GM19455 (cell line): Measurements from ENCODE around the gene CARF.
"Not testable (repeated sequence)": the region's sequence is repeated elsewhere in the genome, so short reads cannot be mapped to it uniquely, and the experiment has no call there.

Experiments used
- ATAC-seq: cut with Tn5 transposase; IDR thresholded peaks from one replicate; pipeline ENCODE4 v1.9.1; 2021; ENCODE audit not compliant: unreplicated experiment

CARF gene, protein sequence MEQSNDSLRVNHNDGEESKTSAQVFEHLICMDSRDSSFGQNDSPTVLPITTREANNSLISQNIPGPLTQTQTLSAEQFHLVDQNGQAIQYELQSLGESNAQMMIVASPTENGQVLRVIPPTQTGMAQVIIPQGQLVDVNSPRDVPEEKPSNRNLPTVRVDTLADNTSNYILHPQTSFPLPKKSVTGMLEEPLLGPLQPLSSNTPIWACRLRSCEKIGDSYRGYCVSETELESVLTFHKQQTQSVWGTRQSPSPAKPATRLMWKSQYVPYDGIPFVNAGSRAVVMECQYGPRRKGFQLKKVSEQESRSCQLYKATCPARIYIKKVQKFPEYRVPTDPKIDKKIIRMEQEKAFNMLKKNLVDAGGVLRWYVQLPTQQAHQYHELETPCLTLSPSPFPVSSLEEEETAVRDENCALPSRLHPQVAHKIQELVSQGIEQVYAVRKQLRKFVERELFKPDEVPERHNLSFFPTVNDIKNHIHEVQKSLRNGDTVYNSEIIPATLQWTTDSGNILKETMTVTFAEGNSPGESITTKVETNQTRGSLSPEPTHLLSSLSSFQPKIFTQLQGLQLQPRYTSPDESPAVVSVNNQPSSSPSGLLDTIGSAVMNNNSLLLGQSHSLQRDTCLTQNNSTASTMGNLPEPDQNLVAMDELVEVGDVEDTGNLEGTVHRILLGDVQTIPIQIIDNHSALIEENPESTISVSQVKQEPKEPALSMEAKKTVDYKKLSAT

GRCh38 chr2:202911512-202912341 is at the start of gene CARF, which contains the start of gene WDR12:
Gene CARF (plus strand): TSS chr2:202912275. CDS start chr2:202941903, 29,628 bp downstream.
Gene WDR12 (minus strand): TSS chr2:202911673. CDS start chr2:202911476, 197 bp downstream.
- peak; percentile 79 for ATAC-seq

DNA sequence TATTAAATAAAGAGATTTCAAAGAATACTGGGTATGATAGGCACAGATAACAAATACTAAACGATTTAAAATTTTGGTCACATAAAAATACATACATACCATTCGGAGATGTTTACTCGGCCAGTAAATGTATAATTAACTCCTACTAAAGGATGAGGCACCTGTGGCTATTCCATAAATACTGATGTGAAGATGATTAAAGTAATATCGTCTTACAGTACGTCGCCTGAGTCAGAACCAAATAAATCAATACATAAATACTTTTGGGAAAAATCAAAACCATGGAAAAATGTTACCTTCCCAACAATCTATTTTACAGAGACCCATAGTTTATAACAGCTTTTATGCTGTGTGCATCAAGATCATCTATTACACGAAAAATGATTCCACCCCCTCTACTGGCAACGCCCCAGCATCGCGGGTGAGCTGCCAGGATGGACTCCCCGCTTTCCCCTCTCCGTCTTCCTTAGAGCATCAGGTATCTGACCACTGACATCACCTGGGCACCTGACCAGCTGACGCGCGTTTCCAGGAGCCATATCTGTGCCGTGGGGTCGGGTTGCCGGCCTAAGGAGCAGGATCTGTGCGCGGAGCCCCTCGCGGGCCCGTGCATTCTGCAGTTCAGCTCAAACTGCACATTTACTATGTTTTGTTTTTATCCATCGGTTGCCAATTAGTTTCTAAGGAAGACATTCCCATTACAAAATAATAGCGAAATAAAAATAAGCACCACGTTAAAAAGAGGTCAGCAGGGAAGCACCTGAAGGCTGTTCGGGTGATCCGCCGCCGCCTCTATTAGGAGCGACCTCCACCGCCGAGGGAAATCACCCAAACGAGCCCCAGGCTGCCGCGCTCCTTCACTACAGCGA is 41.4 kb upstream of the CARF start:
- ATAC-seq: peak; percentile 80

DNA sequence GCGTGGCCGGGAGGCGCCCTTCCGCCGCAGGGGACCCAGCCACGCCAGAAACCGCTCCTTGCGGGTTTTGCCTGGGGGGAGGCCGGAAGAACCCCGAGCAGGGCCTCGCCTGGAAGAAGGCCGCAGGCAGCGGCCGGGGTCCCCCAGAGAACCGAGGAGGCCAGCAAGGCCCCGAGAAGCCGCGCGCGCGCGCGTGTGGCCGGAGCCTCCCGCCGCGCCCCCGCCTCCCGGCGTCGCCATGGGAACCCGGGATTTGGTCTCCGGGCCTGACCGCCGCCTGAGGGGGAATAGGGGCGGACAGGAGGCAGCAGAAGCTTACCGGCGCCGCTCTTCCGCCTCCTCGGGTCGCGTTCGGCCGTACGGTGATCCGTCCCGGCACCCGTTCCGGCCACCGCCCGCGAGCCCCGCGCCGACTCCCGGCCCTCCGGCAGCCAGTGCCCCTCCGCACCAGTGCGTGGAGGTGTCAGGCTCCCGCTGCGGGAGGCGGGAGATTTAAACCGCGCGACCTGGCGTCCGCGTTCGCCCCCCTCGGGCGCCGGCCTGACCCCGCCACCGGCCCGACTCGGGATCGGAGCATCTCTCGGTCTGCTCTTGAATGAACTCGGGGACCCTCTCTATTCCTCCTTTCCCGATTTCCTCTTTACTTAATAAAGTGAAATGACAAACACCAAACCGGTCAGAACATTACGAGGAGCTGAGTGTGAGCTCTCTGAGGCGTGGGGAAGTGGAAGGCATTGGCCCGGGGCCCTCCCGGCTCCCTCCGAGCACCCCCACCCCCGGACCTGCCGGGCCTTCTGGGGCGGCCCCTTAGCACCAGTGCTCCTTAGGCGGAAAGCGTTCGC is 40.6 kb upstream of the CARF start, which contains the start of gene ICA1L:
Gene ICA1L (minus strand): TSS at position 467 of the 842 bp plus-strand sequence. CDS start 42,757 bp downstream, outside the sequence.
- ATAC-seq: peak; percentile 68

DNA sequence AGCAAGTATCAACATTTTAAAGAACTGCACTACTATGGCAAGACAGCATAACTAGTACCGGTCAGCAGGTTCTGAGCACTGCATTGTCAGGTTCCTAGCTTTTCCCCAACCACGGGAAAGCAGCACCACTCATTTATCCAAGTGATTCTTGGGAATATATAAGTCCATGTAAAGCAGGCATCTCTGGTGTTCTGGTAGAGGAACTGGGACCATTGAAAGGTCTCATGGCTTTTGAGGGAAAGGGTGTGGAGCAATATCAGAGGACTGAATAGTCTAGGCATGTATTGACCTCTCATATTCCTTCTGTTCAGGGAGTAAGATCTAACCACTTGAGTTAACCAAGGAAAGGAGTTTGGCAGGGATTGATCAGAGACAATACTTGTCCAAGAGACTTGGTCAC is 34.4 kb upstream of the CARF start:
- ATAC-seq: no peak

GRCh38 chr2:202881570-202881969 is 30.5 kb upstream of the CARF start:
- ATAC-seq: no peak

GRCh38 chr2:202883987-202884675 is 27.9 kb upstream of the CARF start:
- no peak for ATAC-seq

- ATAC-seq: no peak
Observed at GRCh38 chr2:202885190-202885589, 26.9 kb upstream of the CARF start.

DNA sequence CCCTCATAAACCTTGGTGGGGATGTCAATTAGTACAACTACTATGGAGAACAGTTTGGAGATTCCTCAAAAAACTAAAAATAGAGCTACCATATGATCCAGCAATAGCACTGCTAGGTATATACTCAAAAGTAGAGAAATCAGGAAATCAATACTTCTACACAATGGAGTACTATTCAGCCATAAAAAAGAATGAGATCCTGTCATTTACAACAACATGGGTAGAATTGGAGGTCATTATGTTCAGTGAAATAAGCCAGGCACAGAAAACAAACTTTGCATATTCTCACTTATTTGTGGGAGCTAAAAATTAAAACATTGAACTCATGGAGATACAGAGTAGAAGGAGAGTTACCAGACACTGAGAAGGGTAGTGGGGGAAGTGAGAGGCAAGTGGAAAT is 6.6 kb upstream of the CARF start:
- not testable (repeated sequence) for ATAC-seq

DNA sequence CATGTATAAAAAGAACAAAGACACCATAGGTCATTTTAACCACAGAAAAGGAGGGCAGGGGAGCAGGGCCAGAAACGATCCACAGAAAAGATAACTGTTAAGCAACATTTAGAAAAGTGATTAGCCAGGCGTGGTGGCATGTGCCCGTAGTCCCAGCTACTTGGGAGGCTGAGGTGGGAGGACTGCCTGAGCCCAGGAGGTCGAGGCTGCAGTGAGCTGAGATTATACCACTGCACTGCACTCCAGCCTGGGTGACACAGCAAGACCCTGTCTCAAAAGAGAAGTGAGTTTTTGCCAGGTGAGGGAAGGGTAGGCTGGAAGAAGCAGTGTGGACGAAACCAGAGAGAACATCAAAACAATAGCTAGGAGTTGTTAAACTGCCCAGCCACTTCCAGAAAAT is 3.9 kb upstream of the CARF start:
- no peak for ATAC-seq

DNA sequence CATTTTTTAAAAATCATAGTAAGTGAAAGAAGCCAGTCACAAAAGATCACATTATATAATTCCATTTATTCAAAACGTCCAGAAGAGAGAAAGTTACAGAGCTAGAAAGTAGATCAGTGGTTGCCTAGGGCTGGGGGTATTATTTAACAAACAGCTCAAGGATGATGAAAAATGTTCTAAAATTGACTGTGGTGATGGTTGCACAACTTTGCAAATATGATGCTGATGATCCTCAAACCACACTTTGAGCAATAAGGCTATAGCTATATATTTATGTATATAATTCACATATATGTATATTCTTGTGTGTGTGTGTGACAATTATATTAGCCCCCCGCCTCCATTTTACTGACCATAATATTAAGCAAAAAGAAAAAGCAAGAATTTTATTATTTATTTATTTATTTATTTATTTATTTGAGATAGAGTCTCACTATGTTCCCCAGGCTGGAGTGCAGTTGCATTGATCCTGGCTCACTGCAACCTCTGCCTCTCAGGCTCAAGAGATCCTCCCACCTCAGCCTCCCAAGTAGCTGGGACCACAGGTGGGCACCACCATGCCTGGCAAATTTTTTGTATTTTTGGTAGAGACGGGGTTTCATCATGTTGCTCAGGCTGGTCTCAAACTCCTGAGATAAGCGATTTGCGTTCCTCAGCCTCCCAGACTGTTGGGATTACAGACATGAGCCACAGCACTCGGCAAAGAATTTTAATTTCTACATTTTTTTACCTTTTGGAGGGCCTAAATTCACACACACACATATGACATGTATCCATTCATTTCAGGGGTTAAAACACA is 2.5 kb upstream of the CARF start:
- ATAC-seq: no peak

DNA sequence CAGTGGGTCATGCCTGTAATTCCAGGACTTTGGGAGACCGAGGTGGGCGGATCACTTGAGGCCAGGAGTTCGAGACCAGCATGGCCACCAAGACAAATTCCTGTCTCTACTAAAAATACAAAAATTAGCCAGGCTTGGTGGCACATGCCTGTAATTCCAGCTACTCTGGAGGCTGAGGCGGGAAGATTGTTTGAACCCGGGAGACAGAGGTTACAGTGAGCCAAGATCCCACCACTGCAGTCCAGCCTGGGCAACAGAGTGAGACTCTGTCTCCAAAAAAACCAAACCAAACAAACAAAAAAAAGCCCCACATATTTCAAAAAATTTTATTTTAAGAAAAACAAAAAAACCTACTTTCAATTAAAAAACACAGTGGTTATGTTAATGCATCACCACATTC is 1.8 kb upstream of the CARF start:
- ATAC-seq: not testable (repeated sequence)

- no peak for ATAC-seq
Observed at GRCh38 chr2:202910698-202911097, 1.4 kb upstream of the CARF start.

DNA sequence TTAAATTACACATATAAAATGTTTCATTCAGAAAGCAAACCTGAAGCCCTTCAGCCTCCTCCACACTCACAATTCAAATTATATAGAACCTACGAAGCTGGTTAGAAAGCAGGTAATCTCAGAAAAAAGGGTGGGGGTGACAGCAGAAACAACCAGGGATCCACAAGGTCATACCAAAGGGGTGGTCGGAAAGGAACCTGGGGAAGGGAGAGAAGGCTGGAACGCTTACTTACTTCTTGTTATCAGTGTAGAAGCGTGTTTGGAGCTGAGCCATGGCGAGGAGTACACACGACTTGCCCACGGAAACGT is 918 bp upstream of the CARF start:
- ATAC-seq: peak; percentile 7

DNA sequence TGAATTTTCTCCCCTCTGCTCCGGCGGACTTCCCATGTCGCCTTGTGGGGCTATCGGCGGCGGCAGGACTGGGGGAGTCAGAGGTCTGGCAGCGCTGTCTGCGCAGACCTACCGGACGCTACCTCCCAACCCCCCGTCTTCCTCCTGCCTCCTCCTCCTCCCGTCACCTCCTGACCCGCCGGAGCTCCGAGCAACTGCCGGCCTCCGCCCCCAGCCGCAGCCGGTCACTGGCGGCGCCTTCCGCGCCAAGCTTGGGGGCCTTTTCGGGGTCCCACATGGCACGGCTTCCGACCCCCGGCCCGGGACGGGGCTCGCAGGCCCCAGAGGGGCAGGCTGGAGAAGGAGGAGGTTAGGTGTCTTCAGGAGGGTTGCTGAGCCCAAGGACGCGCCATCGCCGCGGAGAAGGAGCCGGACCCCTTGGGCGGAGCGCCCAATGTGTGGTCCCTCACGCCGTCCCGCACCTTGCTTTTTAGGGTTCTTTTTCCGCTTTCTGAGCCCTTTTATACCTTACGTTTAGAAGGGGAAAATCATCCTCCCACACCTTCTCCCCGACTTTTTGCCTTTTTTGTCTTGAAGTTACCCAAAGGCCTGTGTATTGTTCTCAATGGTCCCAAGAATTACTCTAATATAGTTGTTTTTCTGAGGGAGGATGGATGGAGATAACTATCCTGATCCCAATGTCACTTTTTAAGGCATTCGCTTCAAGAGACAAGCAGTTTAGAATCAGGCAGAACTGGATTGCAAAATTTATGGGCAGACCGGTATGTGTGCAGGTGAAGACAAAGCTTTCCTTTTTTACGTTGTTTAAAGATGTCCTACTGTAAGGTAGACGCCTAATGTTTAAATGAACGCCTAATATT is 497 bp downstream of the CARF start:
- peak; percentile 60 for ATAC-seq

GRCh38 chr2:202918860-202919259 is 6.8 kb downstream of the CARF start:
- ATAC-seq: no peak

GRCh38 chr2:202932425-202933138 is 20.5 kb downstream of the CARF start:
- no peak for ATAC-seq

DNA sequence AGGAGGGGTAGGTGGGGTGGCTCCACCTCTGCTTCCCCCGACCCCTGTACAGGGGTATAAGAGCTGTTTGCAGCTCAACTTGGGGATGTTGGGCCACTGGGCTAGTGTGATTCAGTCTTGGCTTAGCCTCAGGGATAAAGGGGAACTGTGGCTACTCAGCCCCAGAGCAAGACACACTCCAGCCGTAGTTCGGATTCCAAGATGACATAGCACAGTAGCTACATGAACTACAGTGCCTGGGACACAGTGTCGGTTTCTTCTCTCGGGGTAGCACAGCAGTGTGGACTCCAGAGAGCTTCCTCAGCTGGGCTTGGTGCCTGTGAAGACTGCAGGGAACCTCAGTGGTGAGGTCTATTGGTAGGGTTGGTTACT is 21.1 kb downstream of the CARF start:
- ATAC-seq: no peak
